ENCODE measurements around the gene SIRT3.

SIRT3 gene

DNA sequence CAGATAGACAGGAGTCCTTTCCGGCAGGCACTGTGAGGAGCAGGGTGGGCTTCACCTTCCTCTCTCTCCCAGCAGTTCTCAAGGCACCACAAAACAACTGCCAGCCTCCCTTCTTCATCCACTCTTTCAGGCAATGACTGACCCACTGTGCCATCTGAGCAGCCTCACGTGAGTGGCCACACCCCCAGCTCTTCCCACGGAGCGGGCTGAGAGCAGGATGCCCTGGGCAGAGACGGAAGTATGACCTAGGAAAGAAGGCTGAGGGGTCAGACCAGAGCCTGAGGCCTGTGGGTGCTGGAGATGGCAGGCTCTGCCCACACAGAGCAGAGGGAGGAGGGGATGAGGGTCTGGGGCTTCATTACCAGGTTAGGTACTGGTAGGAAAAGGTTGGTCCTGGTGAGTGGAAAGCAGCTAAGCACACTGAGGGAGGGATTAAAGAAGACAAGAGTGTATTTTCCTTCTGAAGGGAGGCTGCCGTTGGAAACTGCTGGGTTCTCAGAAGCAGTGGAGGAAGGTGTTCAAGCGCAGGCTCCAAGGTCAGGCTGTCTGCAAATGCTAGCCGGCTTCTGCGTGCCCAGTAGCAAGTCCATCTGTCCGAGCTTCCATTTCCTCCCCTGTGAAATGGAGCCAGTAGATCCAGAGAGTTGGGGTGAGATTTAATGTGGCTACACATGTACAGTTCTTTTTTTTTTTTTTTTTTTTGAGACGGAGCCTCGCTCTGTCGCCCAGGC is 46.7 kb upstream of the SIRT3 start:
- Histone ChIP-seq H3K4me3 (ENCODE audit: low read depth, low read length) (no peak overlapping the region), H3K9me3 (ENCODE audit: control insufficient read depth, insufficient read depth, low read depth, low read length) (no peaks in the 10 kb centered on the region), H3K27ac (ENCODE audit: extremely low read depth, low read depth, low read length) (no peak overlapping the region), H3K36me3 (ENCODE audit: control insufficient read depth in 2 of 2, insufficient read depth in 1 of 2, low read length in 2 of 2) (no peaks in the 10 kb centered on the region), H3K4me1 (ENCODE audit: control insufficient read depth, insufficient read depth, low read length) (no peaks in the 10 kb centered on the region)
- CTCF ChIA-PET = interaction anchor here (0.8 to 1.8 kb wide), 4 partner anchors 23 to 32 kb away, joined by 4 to 8 read pairs (median 6); no protein-coding TSS in a partner anchor
- TF ChIP-seq ZNF76 (tag by site-specific recombination; IDR thresholded peaks at IDR 0.05; ENCODE audit: borderline replicate concordance, low read depth) (no peak), ZNF10 (tag by site-specific recombination; IDR thresholded peaks at IDR 0.05) (no peak), ZNF19 (tag by site-specific recombination; IDR thresholded peaks at IDR 0.05; ENCODE audit: low read depth) (no peak), ZNF521 (tag by site-specific recombination; IDR thresholded peaks at IDR 0.05) (no peak), SP2 (tag by site-specific recombination; IDR thresholded peaks at IDR 0.05) (0 out of 2 replicates have a peak, but pooled peaks have one; percentile 9), ZFHX2 (tag by site-specific recombination; conservative IDR thresholded peaks at IDR 0.05) (peak; percentile 56), ZNF24 (tag by site-specific recombination; IDR thresholded peaks at IDR 0.05) (no peak), EGR2 (tag by site-specific recombination; IDR thresholded peaks at IDR 0.05; ENCODE audit: low read depth) (peak; percentile 44)
- POLR2A ChIA-PET = no interaction called here

DNA sequence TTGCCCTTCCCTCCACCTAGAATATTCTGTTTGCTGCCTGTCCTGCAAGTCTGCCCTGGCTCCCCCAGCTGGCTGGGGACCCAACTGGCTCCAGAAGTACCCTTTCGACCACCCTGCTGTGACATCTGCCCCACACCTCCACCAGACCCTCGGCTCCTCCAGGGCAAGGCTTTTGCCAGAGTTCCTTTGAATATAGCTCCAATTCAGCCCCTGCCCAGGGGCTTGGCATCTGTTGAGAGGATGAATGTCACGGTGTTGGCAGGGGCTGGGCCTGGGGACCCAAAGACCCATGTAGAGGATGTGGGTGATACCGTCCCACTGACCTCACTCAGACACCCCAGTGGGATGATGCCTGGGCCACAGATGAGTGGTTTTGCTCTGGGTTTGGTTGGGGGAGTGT is 46.0 kb upstream of the SIRT3 start:
- Histone ChIP-seq H3K27ac (ENCODE audit: extremely low read depth, low read depth, low read length) (no peak overlapping the region), H3K4me3 (ENCODE audit: low read depth, low read length) (no peak overlapping the region), H3K9me3 (ENCODE audit: control insufficient read depth, insufficient read depth, low read depth, low read length) (no peaks in the 10 kb centered on the region), H3K4me1 (ENCODE audit: control insufficient read depth, insufficient read depth, low read length) (no peaks in the 10 kb centered on the region), H3K36me3 (ENCODE audit: control insufficient read depth in 2 of 2, insufficient read depth in 1 of 2, low read length in 2 of 2) (no peaks in the 10 kb centered on the region)
- CTCF ChIA-PET = interaction anchor here (0.8 to 1.5 kb wide), 3 partner anchors 24 to 31 kb away, joined by 4 to 8 read pairs (median 6); no protein-coding TSS in a partner anchor
- POLR2A ChIA-PET = no interaction called here
- TF ChIP-seq ZNF155 (tag by site-specific recombination; IDR thresholded peaks at IDR 0.05) (no peak), ZNF660 (tag by site-specific recombination; IDR thresholded peaks at IDR 0.05) (no peak), ZNF658 (tag by site-specific recombination; IDR thresholded peaks at IDR 0.05) (no peak), ZFP41 (tag by site-specific recombination; IDR thresholded peaks at IDR 0.05; ENCODE audit: borderline replicate concordance) (no peak), ZNF701 (tag by site-specific recombination; IDR thresholded peaks at IDR 0.05) (no peak), ZNF610 (tag by site-specific recombination; IDR thresholded peaks at IDR 0.05; ENCODE audit: borderline replicate concordance) (no peak), ZNF19 (tag by site-specific recombination; IDR thresholded peaks at IDR 0.05; ENCODE audit: low read depth) (no peak), SALL2 (tag by site-specific recombination; IDR thresholded peaks at IDR 0.05; ENCODE audit: borderline replicate concordance) (no peak), ZNF112 (tag by site-specific recombination; IDR thresholded peaks at IDR 0.05) (no peak), ZNF792 (tag by site-specific recombination; IDR thresholded peaks at IDR 0.05) (no peak), HOXA7 (CRISPR knock-in tag; IDR thresholded peaks at IDR 0.05; ENCODE audit: borderline replicate concordance) (no peak), ZNF548 (tag by site-specific recombination; IDR thresholded peaks at IDR 0.05) (no peak), ZEB2 (tag by site-specific recombination; IDR thresholded peaks at IDR 0.05) (no peak), ZNF404 (tag by site-specific recombination; IDR thresholded peaks at IDR 0.05) (no peak)
- TF ChIP-seq, protein P1, sequence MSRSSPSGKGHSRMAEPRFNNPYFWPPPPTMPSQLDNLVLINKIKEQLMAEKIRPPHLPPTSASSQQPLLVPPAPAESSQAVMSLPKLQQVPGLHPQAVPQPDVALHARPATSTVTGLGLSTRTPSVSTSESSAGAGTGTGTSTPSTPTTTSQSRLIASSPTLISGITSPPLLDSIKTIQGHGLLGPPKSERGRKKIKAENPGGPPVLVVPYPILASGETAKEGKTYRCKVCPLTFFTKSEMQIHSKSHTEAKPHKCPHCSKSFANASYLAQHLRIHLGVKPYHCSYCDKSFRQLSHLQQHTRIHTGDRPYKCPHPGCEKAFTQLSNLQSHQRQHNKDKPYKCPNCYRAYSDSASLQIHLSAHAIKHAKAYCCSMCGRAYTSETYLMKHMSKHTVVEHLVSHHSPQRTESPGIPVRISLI (tag by site-specific recombination; IDR thresholded peaks at IDR 0.05) = no peak
- TF ChIP-seq, protein P2, sequence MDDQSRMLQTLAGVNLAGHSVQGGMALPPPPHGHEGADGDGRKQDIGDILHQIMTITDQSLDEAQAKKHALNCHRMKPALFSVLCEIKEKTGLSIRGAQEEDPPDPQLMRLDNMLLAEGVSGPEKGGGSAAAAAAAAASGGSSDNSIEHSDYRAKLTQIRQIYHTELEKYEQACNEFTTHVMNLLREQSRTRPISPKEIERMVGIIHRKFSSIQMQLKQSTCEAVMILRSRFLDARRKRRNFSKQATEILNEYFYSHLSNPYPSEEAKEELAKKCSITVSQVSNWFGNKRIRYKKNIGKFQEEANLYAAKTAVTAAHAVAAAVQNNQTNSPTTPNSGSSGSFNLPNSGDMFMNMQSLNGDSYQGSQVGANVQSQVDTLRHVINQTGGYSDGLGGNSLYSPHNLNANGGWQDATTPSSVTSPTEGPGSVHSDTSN (CRISPR knock-in tag; IDR thresholded peaks at IDR 0.05) = no peak
- TF ChIP-seq, protein P3, sequence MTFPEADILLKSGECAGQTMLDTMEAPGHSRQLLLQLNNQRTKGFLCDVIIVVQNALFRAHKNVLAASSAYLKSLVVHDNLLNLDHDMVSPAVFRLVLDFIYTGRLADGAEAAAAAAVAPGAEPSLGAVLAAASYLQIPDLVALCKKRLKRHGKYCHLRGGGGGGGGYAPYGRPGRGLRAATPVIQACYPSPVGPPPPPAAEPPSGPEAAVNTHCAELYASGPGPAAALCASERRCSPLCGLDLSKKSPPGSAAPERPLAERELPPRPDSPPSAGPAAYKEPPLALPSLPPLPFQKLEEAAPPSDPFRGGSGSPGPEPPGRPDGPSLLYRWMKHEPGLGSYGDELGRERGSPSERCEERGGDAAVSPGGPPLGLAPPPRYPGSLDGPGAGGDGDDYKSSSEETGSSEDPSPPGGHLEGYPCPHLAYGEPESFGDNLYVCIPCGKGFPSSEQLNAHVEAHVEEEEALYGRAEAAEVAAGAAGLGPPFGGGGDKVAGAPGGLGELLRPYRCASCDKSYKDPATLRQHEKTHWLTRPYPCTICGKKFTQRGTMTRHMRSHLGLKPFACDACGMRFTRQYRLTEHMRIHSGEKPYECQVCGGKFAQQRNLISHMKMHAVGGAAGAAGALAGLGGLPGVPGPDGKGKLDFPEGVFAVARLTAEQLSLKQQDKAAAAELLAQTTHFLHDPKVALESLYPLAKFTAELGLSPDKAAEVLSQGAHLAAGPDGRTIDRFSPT (tag by site-specific recombination; IDR thresholded peaks at IDR 0.05) = no peak
